Gastroesophageal sphincter (tissue), 4 donors: ENCODE data around the gene IFNL3. TPM values are rescaled to one million over a fixed set of nuclear protein-coding genes. Genes with fewer than 3 reads are reported as not detected.
"Not testable (repeated sequence)": the region's sequence is repeated elsewhere in the genome, so short reads cannot be mapped to it uniquely, and the experiment has no call there.

Experiments used
- ATAC-seq: fragments of 150-250 bp; one replicate; pipeline ENCODE4 v1.9.1; 2016; ENCODE audit warnings: mild to moderate bottlenecking, moderate library complexity
- H3K27ac ChIP-seq, 4 donors: fragments of 200-600 bp; sonication (generic) in 3 of 4; 1 replicate in 3 of 4; 2 replicates in 1 of 4; pipeline ENCODE4 v1.5.1; 2016 to 2019
- H3K27me3 ChIP-seq: fragments of 200-600 bp; sonication (generic); one replicate; pipeline ENCODE4 v1.5.1; 2019
- H3K36me3 ChIP-seq, 2 donors: fragments of 200-600 bp; sonication (generic); one replicate each; pipeline ENCODE4 v1.5.1; 2019; ENCODE audit warnings: control low read depth in 1 of 2
- H3K4me1 ChIP-seq, 3 donors: fragments of 200-600 bp; sonication (generic); 1 replicate in 2 of 3; 2 replicates in 1 of 3; pipeline ENCODE4 v1.5.1; 2016 to 2019; ENCODE audit warnings: control low read depth in 2 of 3
- H3K4me3 ChIP-seq, 2 donors: fragments of 200-600 bp; sonication (generic); one replicate each; pipeline ENCODE4 v1.5.1; 2019; ENCODE audit warnings: mild to moderate bottlenecking in 1 of 2, moderate library complexity in 1 of 2
- H3K9me3 ChIP-seq, 3 donors: fragments of 200-600 bp; sonication (generic); one replicate each; pipeline ENCODE4 v1.5.1; 2017 to 2019; ENCODE audit warnings: control low read depth in 2 of 3
- CTCF ChIP-seq, 4 experiments: fragments of 200-600 bp in 2 of 4; fragments of 450-650 bp in 2 of 4; sonication (generic) in 1 of 4; IDR thresholded peaks; one replicate each; pipeline ENCODE4 v1.5.1; 2017 to 2019; ENCODE audit warnings: antibody characterized with exemption in 4 of 4, mild to moderate bottlenecking in 2 of 4, moderate library complexity in 2 of 4
- EP300 ChIP-seq: sonication (generic); formaldehyde crosslinking; IDR thresholded peaks from one replicate; pipeline ENCODE4 v1.6.1; 2017; ENCODE audit warnings: antibody characterized with exemption, mild to moderate bottlenecking
- POLR2A ChIP-seq, 2 donors: fragments of 450-650 bp; IDR thresholded peaks; one replicate each; pipeline ENCODE4 v1.6.1; 2017; ENCODE audit warnings: antibody characterized with exemption in 2 of 2, mild to moderate bottlenecking in 2 of 2, moderate library complexity in 1 of 2
- POLR2AphosphoS5 ChIP-seq: sonication (generic); formaldehyde crosslinking; IDR thresholded peaks from one replicate; pipeline ENCODE4 v1.6.1; 2017; ENCODE audit warnings: antibody characterized with exemption
- WGBS, 2 donors: methylation state at CpG; one replicate each; pipeline ENCODE4 v1.1.5; 2018; ENCODE audit warnings: low coverage in 1 of 2; 5-methylcytosine and 5-hydroxymethylcytosine counted together
- total RNA-seq, 4 donors: library from RNA; depleted of rRNA; stranded (reverse); fragments of >200 nt; gene quantifications; one replicate each; pipeline ENCODE4 v1.1.0, GENCODE V29; 2016

Gene IFNL3
- total RNA-seq, 4 donors from 2014 or later: not detected

- Histone ChIP-seq H3K4me3 (peak overlapping the region in 1 of 2 donors; percentile 19), H3K27me3 (peaks cover 71% of the 10 kb centered on the region), H3K9me3 (no peaks in the 10 kb centered on the region), H3K27ac (no peak overlapping the region), H3K4me1 (peaks cover 0 to 15% (median 6%) of the 10 kb centered on the region in 3 donors), H3K36me3 (no peaks in the 10 kb centered on the region)
- 20% methylated on average over 1 of the region's 92 CpGs; no CpG with 5 or more reads in 1 of the 2 donors for WGBS, 2 donors
- TF ChIP-seq CTCF (IDR thresholded peaks at IDR 0.05) (no peak), EP300 (no peak), POLR2AphosphoS5 (no peak), POLR2A (IDR thresholded peaks at IDR 0.05) (no peak)
- no peak for ATAC-seq
Measured at GRCh38 chr19:39247701-39248664, 3.2 kb upstream of the IFNL3 start.

- Histone ChIP-seq H3K27me3 (peaks cover 72% of the 10 kb centered on the region), H3K4me1 (peaks cover 0 to 15% (median 6%) of the 10 kb centered on the region in 3 donors), H3K27ac (no peak overlapping the region), H3K9me3 (no peaks in the 10 kb centered on the region), H3K36me3 (no peaks in the 10 kb centered on the region), H3K4me3 (peak overlapping the region in 1 of 2 donors; percentile 19)
- no peak for ATAC-seq
- no CpG with 5 or more reads among the region's 42 CpGs for WGBS, 2 donors
- no peak for TF ChIP-seq EP300
- TF ChIP-seq CTCF (IDR thresholded peaks at IDR 0.05): no peak
- no peak for TF ChIP-seq POLR2AphosphoS5
- TF ChIP-seq POLR2A (IDR thresholded peaks at IDR 0.05): no peak
Measured at GRCh38 chr19:39246951-39247669, 2.3 kb upstream of the IFNL3 start.

- Histone ChIP-seq H3K4me1 (peaks cover 0 to 15% (median 6%) of the 10 kb centered on the region in 3 donors), H3K27me3 (peaks cover 68% of the 10 kb centered on the region)
- WGBS, 2 donors: no CpG with 5 or more reads among the region's 1 CpG
- H3K27ac ChIP-seq, H3K4me3 ChIP-seq, ATAC-seq, H3K36me3 ChIP-seq, H3K9me3 ChIP-seq: not testable (repeated sequence)
Measured at GRCh38 chr19:39245166-39245565, 360 bp upstream of the IFNL3 start.

- Histone ChIP-seq H3K27me3 (peaks cover 60% of the 10 kb centered on the region), H3K4me1 (peaks cover 0 to 15% (median 6%) of the 10 kb centered on the region in 3 donors)
- not testable (repeated sequence) for ATAC-seq, H3K4me3 ChIP-seq, H3K9me3 ChIP-seq, H3K36me3 ChIP-seq, H3K27ac ChIP-seq
- WGBS, 2 donors: no CpG with 5 or more reads among the region's 13 CpGs
Measured at GRCh38 chr19:39243741-39244140, 1.1 kb downstream of the IFNL3 start.

GRCh38 chr19:39240421-39240820 is 4.4 kb downstream of the IFNL3 start:
- no peak overlapping the region for H3K27ac ChIP-seq
- TF ChIP-seq CTCF (IDR thresholded peaks at IDR 0.05) (no peak), POLR2AphosphoS5 (no peak), EP300 (no peak), POLR2A (IDR thresholded peaks at IDR 0.05) (no peak)
- H3K4me3 ChIP-seq: no peak overlapping the region
- H3K36me3 ChIP-seq: no peaks in the 10 kb centered on the region
- H3K9me3 ChIP-seq: no peaks in the 10 kb centered on the region
- peaks cover 64% of the 10 kb centered on the region for H3K27me3 ChIP-seq
- no peak for ATAC-seq
- WGBS, 2 donors: 89 to 97% methylated on average over 6 to 7 of the region's 7 CpGs
- no peaks in the 10 kb centered on the region for H3K4me1 ChIP-seq
